CD14-positive monocyte (primary cell): ENCODE data around the gene PPFIBP1. TPM values are rescaled to one million over a fixed set of nuclear protein-coding genes. Genes with fewer than 3 reads are reported as not detected.

Experiments
- DNase-seq, 3 donors: peaks; one replicate each; pipeline ENCODE4 v3.0.0-alpha.2; 2011 to 2022
- H2AFZ ChIP-seq: 2 replicates; pipeline ENCODE4 v1.6.0; 2012; ENCODE audit warnings: mild to moderate bottlenecking, low read depth, low read length, inconsistent platforms; ENCODE audit not compliant: insufficient read depth, poor library complexity, severe bottlenecking
- H3K27ac ChIP-seq, 2 donors: 1 replicate in 1 of 2; 2 replicates in 1 of 2; pipeline ENCODE4 v1.5.1; 2012 to 2013; ENCODE audit warnings: low read length in 2 of 2, control low read depth in 1 of 2, inconsistent platforms in 1 of 2, low read depth in 1 of 2, mild to moderate bottlenecking in 1 of 2
- H3K27me3 ChIP-seq, 2 donors: one replicate each; pipeline versions ENCODE4 v1.6.0 to v1.6.1; 2011 to 2013; ENCODE audit warnings: low read length in 2 of 2; ENCODE audit not compliant: control insufficient read depth in 2 of 2, insufficient read depth in 2 of 2
- H3K36me3 ChIP-seq, 2 donors: replicated peaks in 1 of 2; 1 replicate in 1 of 2; 2 replicates in 1 of 2; pipeline versions ENCODE4 v1.5.1 to v1.6.1; 2012 to 2013; ENCODE audit warnings: low read length in 2 of 2, control low read depth in 1 of 2, inconsistent platforms in 1 of 2, mild to moderate bottlenecking in 1 of 2; ENCODE audit not compliant: insufficient read depth in 2 of 2, control insufficient read depth in 1 of 2
- H3K4me1 ChIP-seq, 2 donors: 1 replicate in 1 of 2; 2 replicates in 1 of 2; pipeline versions ENCODE4 v1.5.1 to v1.6.1; 2012 to 2013; ENCODE audit warnings: low read length in 2 of 2, control low read depth in 1 of 2, inconsistent platforms in 1 of 2, mild to moderate bottlenecking in 1 of 2, moderate library complexity in 1 of 2; ENCODE audit not compliant: insufficient read depth in 2 of 2, control insufficient read depth in 1 of 2
- H3K4me2 ChIP-seq: replicated peaks from 2 replicates; pipeline ENCODE3; 2012; ENCODE audit warnings: low read length, moderate library complexity, mild to moderate bottlenecking; ENCODE audit not compliant: poor library complexity, severe bottlenecking; ENCODE audit errors: extremely low read depth
- H3K4me3 ChIP-seq, 3 experiments: fragments of 200-600 bp in 1 of 3; sonication (generic) in 1 of 3; replicated peaks in 1 of 3; 1 replicate in 2 of 3; 2 replicates in 1 of 3; pipeline ENCODE4 v1.5.1; 2011 to 2013; ENCODE audit warnings: low read length in 3 of 3, mild to moderate bottlenecking in 3 of 3, control low read depth in 2 of 3, low read depth in 2 of 3, inconsistent platforms in 1 of 3, moderate library complexity in 1 of 3
- H3K79me2 ChIP-seq: 2 replicates; pipeline ENCODE4 v1.6.0; 2012; ENCODE audit warnings: mild to moderate bottlenecking, control low read depth, inconsistent platforms, low read length, moderate library complexity; ENCODE audit not compliant: insufficient read depth
- H3K9ac ChIP-seq: 2 replicates; pipeline ENCODE4 v1.6.0; 2017; ENCODE audit warnings: low read length, mild to moderate bottlenecking; ENCODE audit not compliant: insufficient read depth, poor library complexity, severe bottlenecking
- H3K9me3 ChIP-seq, 2 donors: replicated peaks in 1 of 2; 1 replicate in 1 of 2; 2 replicates in 1 of 2; pipeline versions ENCODE4 v1.5.1 to v1.6.1; 2012 to 2013; ENCODE audit warnings: low read length in 2 of 2, control low read depth in 1 of 2; ENCODE audit not compliant: control insufficient read depth in 1 of 2, insufficient read depth in 1 of 2
- H4K20me1 ChIP-seq: 2 replicates; pipeline ENCODE4 v1.6.0; 2012; ENCODE audit warnings: mild to moderate bottlenecking, low read length, control low read depth, moderate library complexity; ENCODE audit not compliant: insufficient read depth
- H3K27ac Mint-ChIP-seq, 7 donors: one replicate each; pipeline ENCODE4 v1.8.0; 2020; ENCODE audit warnings: mild to moderate bottlenecking in 7 of 7, mixed read lengths in 7 of 7, moderate library complexity in 6 of 7, inconsistent platforms in 2 of 7
- H3K27me3 Mint-ChIP-seq, 3 donors: one replicate each; pipeline ENCODE4 v1.8.0; 2021 to 2022; ENCODE audit warnings: low read depth in 3 of 3, mild to moderate bottlenecking in 3 of 3, mixed read lengths in 3 of 3, moderate library complexity in 3 of 3, inconsistent platforms in 1 of 3
- H3K36me3 Mint-ChIP-seq, 2 donors: one replicate each; pipeline ENCODE4 v1.8.0; 2020; ENCODE audit warnings: mixed read lengths in 2 of 2, inconsistent platforms in 1 of 2, mild to moderate bottlenecking in 1 of 2
- H3K4me1 Mint-ChIP-seq: one replicate; pipeline ENCODE4 v1.8.0; 2020; ENCODE audit warnings: mild to moderate bottlenecking, mixed read lengths
- H3K4me3 Mint-ChIP-seq, 2 donors: one replicate each; pipeline ENCODE4 v1.8.0; 2020; ENCODE audit warnings: mild to moderate bottlenecking in 2 of 2, mixed read lengths in 2 of 2, moderate library complexity in 1 of 2
- H3K9me3 Mint-ChIP-seq, 7 donors: one replicate each; pipeline ENCODE4 v1.8.0; 2020 to 2022; ENCODE audit warnings: mixed read lengths in 7 of 7, mild to moderate bottlenecking in 6 of 7, moderate library complexity in 6 of 7, inconsistent platforms in 2 of 7
- CTCF ChIP-seq: fragments of 200-600 bp; IDR thresholded peaks from one replicate; pipeline ENCODE4 v1.8.0; 2022; ENCODE audit warnings: antibody characterized with exemption, mild to moderate bottlenecking
- WGBS: methylation state at CpG from one replicate; pipeline ENCODE4 v1.1.5; 2013; ENCODE audit warnings: missing lambda C conversion rate; ENCODE audit not compliant: insufficient coverage; 5-methylcytosine and 5-hydroxymethylcytosine counted together
- intact Hi-C, 2 donors: fragments of 100-400 bp; cut with micrococcal nuclease; formaldehyde crosslinking; loops; one replicate each; pipeline versions ENCODE4 v1.15.0 to v1.15.1; 2023
- polyA plus RNA-seq, 3 donors: library from polyadenylated mRNA; depleted of rRNA in 1 of 3; unstranded in 2 of 3; stranded (reverse) in 1 of 3; fragments of 300-500 nt in 2 of 3; fragments of >200 nt in 1 of 3; fragmentation: Illumina TruSeq in 2 of 3; gene quantifications; 1 replicate in 2 of 3; 2 replicates in 1 of 3; pipeline ENCODE4 v1.2.3, GENCODE V29; 2012 to 2021

Gene PPFIBP1
- polyA plus RNA-seq, 3 donors: 0.25 to 0.79 (median 0.53) TPM

DNA sequence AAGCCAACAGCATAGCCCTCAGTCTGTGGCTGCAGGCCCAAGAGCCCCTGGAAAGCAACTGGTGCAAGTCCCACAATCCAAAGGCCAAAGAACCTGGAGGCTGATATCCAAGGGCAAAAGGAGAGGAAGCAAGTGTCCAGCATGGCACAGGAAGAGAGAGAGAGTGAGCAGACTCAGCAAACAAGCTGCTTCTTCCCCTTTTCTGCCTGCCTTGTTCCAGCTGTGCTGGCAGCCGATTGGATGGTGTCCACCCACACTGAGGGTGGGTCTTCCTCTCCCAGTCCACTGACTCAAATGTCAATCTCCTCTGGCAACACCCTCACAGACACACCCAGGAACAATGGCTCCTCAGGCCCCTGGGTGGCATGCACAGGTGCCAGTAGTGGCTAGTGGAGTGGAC is 44.0 kb upstream of the PPFIBP1 start:
- no peak overlapping the region for H3K4me3 ChIP-seq
- H2AFZ ChIP-seq: no peak overlapping the region
- Mint-ChIP-seq H3K27me3 (no peaks in the 10 kb centered on the region), H3K4me3 (no peak overlapping the region), H3K36me3 (peaks cover 0 to 4% of the 10 kb centered on the region in 2 donors), H3K9me3 (peaks cover 26 to 39% (median 29%) of the 10 kb centered on the region in 7 donors), H3K4me1 (peaks cover 2% of the 10 kb centered on the region), H3K27ac (no peak overlapping the region)
- no peaks in the 10 kb centered on the region for H3K4me1 ChIP-seq
- DNase-seq: no peak
- H3K27me3 ChIP-seq: no peaks in the 10 kb centered on the region
- H4K20me1 ChIP-seq: no peaks in the 10 kb centered on the region
- H3K4me2 ChIP-seq: no peak overlapping the region
- peaks cover 23 to 34% of the 10 kb centered on the region in 2 donors for H3K9me3 ChIP-seq
- H3K36me3 ChIP-seq: no peaks in the 10 kb centered on the region
- WGBS: no CpG with 5 or more reads among the region's 1 CpG
- no peak overlapping the region for H3K9ac ChIP-seq
- H3K79me2 ChIP-seq: no peaks in the 10 kb centered on the region
- intact Hi-C loops: no loop called here
- H3K27ac ChIP-seq: no peak overlapping the region
- no peak for TF ChIP-seq CTCF

DNA sequence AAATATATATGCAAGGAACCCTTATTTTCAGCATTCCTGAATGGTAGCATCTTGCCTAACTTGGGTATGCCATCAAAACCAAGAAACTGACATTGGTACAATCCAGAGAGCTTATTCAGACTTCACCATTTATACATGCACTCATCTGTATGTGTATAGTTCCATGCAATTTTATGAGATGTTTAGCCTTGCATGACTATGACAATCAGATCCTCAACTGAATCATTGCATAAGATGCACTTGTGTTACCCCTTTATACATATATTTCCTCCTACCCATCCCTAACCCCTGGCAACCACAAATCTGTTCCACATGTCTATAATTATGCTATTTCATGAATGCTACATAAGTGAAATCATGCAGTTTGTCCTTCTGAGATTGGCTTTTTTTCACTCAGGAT is 37.0 kb upstream of the PPFIBP1 start:
- peaks cover 0 to 3% (median 0%) of the 10 kb centered on the region in 7 donors for H3K9me3 Mint-ChIP-seq
- no peaks in the 10 kb centered on the region for H3K79me2 ChIP-seq
- intact Hi-C loops: no loop called here
- H3K27me3 ChIP-seq: no peaks in the 10 kb centered on the region
- no peak overlapping the region for H2AFZ ChIP-seq
- H3K4me3 Mint-ChIP-seq: no peak overlapping the region
- H3K4me2 ChIP-seq: no peak overlapping the region
- no peak for DNase-seq
- H3K36me3 Mint-ChIP-seq: no peaks in the 10 kb centered on the region
- H3K4me3 ChIP-seq: no peak overlapping the region
- H4K20me1 ChIP-seq: no peaks in the 10 kb centered on the region
- H3K27ac ChIP-seq: no peak overlapping the region
- no peaks in the 10 kb centered on the region for H3K36me3 ChIP-seq
- H3K9ac ChIP-seq: no peak overlapping the region
- no peak overlapping the region for H3K27ac Mint-ChIP-seq
- no peaks in the 10 kb centered on the region for H3K4me1 Mint-ChIP-seq
- H3K4me1 ChIP-seq: no peaks in the 10 kb centered on the region
- TF ChIP-seq CTCF: no peak
- no peaks in the 10 kb centered on the region for H3K9me3 ChIP-seq
- no peaks in the 10 kb centered on the region for H3K27me3 Mint-ChIP-seq
